A549 (cell line): ENCODE measurements around the gene SUGCT. TPM values are rescaled to one million over a fixed set of nuclear protein-coding genes. Genes with fewer than 3 reads are reported as not detected.

ENCODE experiments used
- ATAC-seq, 2 experiments: fragments of 200-7000 bp in 1 of 2; fragments of >200 bp in 1 of 2; cut with Nextera tagmentation in 1 of 2; cut with Tn5 transposase in 1 of 2; 3 replicates each; pipeline versions ENCODE4 v1.8.0 to v1.9.1; 2018 to 2020; ENCODE audit warnings: mild to moderate bottlenecking in 1 of 2, moderate library complexity in 1 of 2
- CTCF ChIA-PET: fragments of 300-600 bp; sonication (Branson Sonifier 250); formaldehyde crosslinking; extraction: SDS; loops from one replicate; lab custom pipeline; 2021; ENCODE audit warnings: antibody characterized with exemption, inconsistent platforms; lab: Yijun Ruan, JAX
- POLR2A ChIA-PET: fragments of 350-600 bp; formaldehyde crosslinking; extraction: SDS; loops from one replicate; lab custom pipeline; 2021; ENCODE audit warnings: antibody characterized with exemption, inconsistent platforms; lab: Yijun Ruan, JAX
- DNase-seq, 2 experiments: peaks; one replicate each; pipeline versions ENCODE4 v3.0.0 to v3.0.0-alpha.2; 2011 to 2016; ENCODE audit warnings: low read depth in 1 of 2, low spot score in 1 of 2
- FAIRE-seq: peaks from 2 replicates; lab custom pipeline; 2011; peaks lifted over from hg19 to GRCh38; lab: Jason Lieb, UNC
- H3K27ac ChIP-seq, 2 experiments: fragments of >200 bp; sonication (Bioruptor Twin); formaldehyde crosslinking; 3 replicates each; pipeline ENCODE4 v1.5.1; 2016 to 2017
- H3K4me1 ChIP-seq: fragments of >200 bp; sonication (Bioruptor Twin); formaldehyde crosslinking; 3 replicates; pipeline ENCODE4 v1.6.1; 2016
- H3K4me2 ChIP-seq: fragments of >200 bp; sonication (Bioruptor Twin); formaldehyde crosslinking; 3 replicates; pipeline ENCODE4 v1.6.1; 2016
- H3K4me3 ChIP-seq: fragments of >200 bp; sonication (Bioruptor Twin); formaldehyde crosslinking; 3 replicates; pipeline ENCODE4 v1.5.1; 2016
- H3K9me3 ChIP-seq: fragments of >200 bp; sonication (Bioruptor Twin); formaldehyde crosslinking; 3 replicates; pipeline ENCODE4 v1.6.1; 2016
- BCL3 ChIP-seq: fragments of >200 bp; sonication (Bioruptor Twin); formaldehyde crosslinking; IDR thresholded peaks from 3 replicates; pipeline ENCODE4 v1.6.1; 2016
- BHLHE40 ChIP-seq: IDR thresholded peaks from 2 replicates; pipeline ENCODE4 v1.6.1; 2012; ENCODE audit warnings: low read depth, low read length, inconsistent platforms
- CBX2 ChIP-seq: fragments of 200-600 bp; sonication (generic); IDR thresholded peaks from 2 replicates; pipeline ENCODE4 v1.6.1; 2016; ENCODE audit warnings: low read depth, mild to moderate bottlenecking, borderline replicate concordance
- CHD2 ChIP-seq: fragments of 150-350 bp; IDR thresholded peaks from 2 replicates; pipeline ENCODE4 v1.6.1; 2014; ENCODE audit warnings: low read length; ENCODE audit not compliant: partially characterized antibody
- CHD4 ChIP-seq: fragments of 200-600 bp; sonication (generic); IDR thresholded peaks from 2 replicates; pipeline ENCODE4 v1.6.1; 2016; ENCODE audit warnings: antibody characterized with exemption, mild to moderate bottlenecking, borderline replicate concordance
- E2F6 ChIP-seq: IDR thresholded peaks from 2 replicates; pipeline ENCODE4 v1.6.1; 2012; ENCODE audit warnings: low read depth, borderline replicate concordance
- EHMT2 ChIP-seq: fragments of 200-600 bp; sonication (generic); IDR thresholded peaks from 2 replicates; pipeline ENCODE4 v1.6.1; 2016; ENCODE audit warnings: antibody characterized with exemption, low read depth, mild to moderate bottlenecking, moderate library complexity
- EP300 ChIP-seq, 2 experiments: fragments of >200 bp; sonication (Bioruptor Twin); formaldehyde crosslinking; IDR thresholded peaks; 2 replicates in 1 of 2; 3 replicates in 1 of 2; pipeline ENCODE4 v1.6.1; 2016 to 2017
- ESRRA ChIP-seq: fragments of 150-350 bp; IDR thresholded peaks from 2 replicates; pipeline ENCODE4 v1.6.1; 2014; ENCODE audit warnings: mild to moderate bottlenecking, low read length, borderline replicate concordance
- FOSB ChIP-seq: fragments of 250-450 bp; sonication (Bioruptor Pico); IDR thresholded peaks from 2 replicates; pipeline ENCODE4 v1.5.0; 2020; ENCODE audit warnings: mild to moderate bottlenecking, moderate library complexity
- FOXS1 ChIP-seq: fragments of 250-450 bp; sonication (Bioruptor Pico); IDR thresholded peaks from 2 replicates; pipeline ENCODE4 v1.5.0; 2020; ENCODE audit warnings: mild to moderate bottlenecking, moderate library complexity
- GATA3 ChIP-seq: IDR thresholded peaks from 2 replicates; pipeline ENCODE4 v1.6.1; 2012; ENCODE audit warnings: borderline replicate concordance
- HDAC2 ChIP-seq: fragments of 200-600 bp; sonication (generic); IDR thresholded peaks from 2 replicates; pipeline ENCODE4 v1.6.1; 2016
- HOXA7 ChIP-seq: fragments of 250-450 bp; sonication (Bioruptor Pico); IDR thresholded peaks from 2 replicates; pipeline ENCODE4 v1.5.0; 2020; ENCODE audit warnings: mild to moderate bottlenecking, moderate library complexity
- JUNB ChIP-seq: fragments of >200 bp; sonication (Bioruptor Twin); formaldehyde crosslinking; IDR thresholded peaks from 2 replicates; pipeline ENCODE4 v1.6.1; 2016
- KDM1A ChIP-seq: fragments of 200-600 bp; sonication (generic); IDR thresholded peaks from 2 replicates; pipeline ENCODE4 v1.6.1; 2016; ENCODE audit warnings: low read depth, mild to moderate bottlenecking
- KDM5A ChIP-seq: fragments of 200-600 bp; sonication (generic); IDR thresholded peaks from 2 replicates; pipeline ENCODE4 v1.6.1; 2016; ENCODE audit warnings: antibody characterized with exemption, mild to moderate bottlenecking
- MAZ ChIP-seq: fragments of 150-350 bp; IDR thresholded peaks from 2 replicates; pipeline ENCODE4 v1.6.1; 2014; ENCODE audit warnings: antibody characterized with exemption, low read depth, low read length, borderline replicate concordance
- MYC ChIP-seq: IDR thresholded peaks from 2 replicates; pipeline ENCODE4 v1.6.1; 2012; ENCODE audit warnings: mild to moderate bottlenecking, inconsistent platforms, low read length, improper control_type of control experiment, borderline replicate concordance
- NFE2L2 ChIP-seq: fragments of 150-350 bp; conservative IDR thresholded peaks from 2 replicates; pipeline ENCODE4 v1.6.1; 2014; ENCODE audit warnings: low read length
- NR3C1 ChIP-seq: fragments of >200 bp; sonication (Bioruptor Twin); formaldehyde crosslinking; IDR thresholded peaks from 3 replicates; pipeline ENCODE4 v1.6.1; 2017
- PHF8 ChIP-seq: fragments of 200-600 bp; sonication (generic); IDR thresholded peaks from 2 replicates; pipeline ENCODE4 v1.6.1; 2016; ENCODE audit warnings: low read depth, mild to moderate bottlenecking, antibody characterized with exemption, moderate library complexity, borderline replicate concordance
- POLR2A ChIP-seq: IDR thresholded peaks from 2 replicates; pipeline ENCODE4 v1.6.1; 2012; ENCODE audit warnings: mild to moderate bottlenecking, low read length
- POLR2AphosphoS2 ChIP-seq: conservative IDR thresholded peaks from 2 replicates; pipeline ENCODE4 v1.6.1; 2012; ENCODE audit warnings: low read length, improper control_type of control experiment, inconsistent platforms
- RCOR1 ChIP-seq: fragments of 150-350 bp; IDR thresholded peaks from 2 replicates; pipeline ENCODE4 v1.6.1; 2014; ENCODE audit warnings: antibody characterized with exemption, low read length, low read depth
- RNF2 ChIP-seq: fragments of 200-600 bp; sonication (generic); IDR thresholded peaks from 2 replicates; pipeline ENCODE4 v1.6.1; 2016; ENCODE audit warnings: low read depth, mild to moderate bottlenecking, antibody characterized with exemption, moderate library complexity, borderline replicate concordance
- SMC3 ChIP-seq: fragments of >200 bp; sonication (Bioruptor Twin); formaldehyde crosslinking; IDR thresholded peaks from 3 replicates; pipeline ENCODE4 v1.6.1; 2018; ENCODE audit warnings: inconsistent platforms
- ZC3H11A ChIP-seq: fragments of 450-650 bp; IDR thresholded peaks from 2 replicates; pipeline ENCODE4 v1.6.1; 2014; ENCODE audit warnings: antibody characterized with exemption, mild to moderate bottlenecking
- ZFP36 ChIP-seq: fragments of 450-650 bp; IDR thresholded peaks from 2 replicates; pipeline ENCODE4 v1.6.1; 2014; ENCODE audit warnings: borderline replicate concordance; ENCODE audit not compliant: partially characterized antibody
- ZNF302 ChIP-seq: fragments of 250-450 bp; sonication (Bioruptor Pico); IDR thresholded peaks from 2 replicates; pipeline ENCODE4 v1.9.0; 2021; ENCODE audit warnings: inconsistent platforms, mild to moderate bottlenecking, moderate library complexity
- WGBS: methylation state at CpG from one replicate; pipeline ENCODE4 v1.1.6; 2017; ENCODE audit errors: missing lambda C conversion rate; 5-methylcytosine and 5-hydroxymethylcytosine counted together
- polyA plus RNA-seq, 4 experiments: library from polyadenylated mRNA; depleted of rRNA in 3 of 4; stranded (reverse); fragments of >200 nt; fragmentation: RNase III in 1 of 4; extraction: RNeasy Plus Mini Kit Qiagen cat#74134 plus additional on column Dnase treatment in 1 of 4; gene quantifications; 2 replicates in 3 of 4; 3 replicates in 1 of 4; pipeline ENCODE4 v1.2.3, GENCODE V29; 2011 to 2017
- TF ChIP-seq, protein P1 (sequence below): fragments of 150-350 bp; IDR thresholded peaks from 2 replicates; pipeline ENCODE4 v1.6.1; 2014; ENCODE audit warnings: low read depth, mild to moderate bottlenecking, low read length

SUGCT gene
- polyA plus RNA-seq, 2 of the 4 experiments (the other 2 are of a cell fraction) = 1.4 to 1.6 TPM

GRCh38 chr7:40757109-40757508, 622.3 kb downstream of the SUGCT start:
- no peak for FAIRE-seq
- 1% methylated on average over 4 of the region's 4 CpGs for WGBS
- ChIA-PET CTCF (no interaction called here), POLR2A (no interaction called here)
- no peak for DNase-seq
- no peaks in the 10 kb centered on the region for H3K4me1 ChIP-seq
- no peak overlapping the region for H3K27ac ChIP-seq
- no peak overlapping the region for H3K4me2 ChIP-seq
- ATAC-seq = no peak
- no peak overlapping the region for H3K4me3 ChIP-seq
- no peaks in the 10 kb centered on the region for H3K9me3 ChIP-seq
- no peak for TF ChIP-seq ZFP36
- TF ChIP-seq PHF8 = no peak
- TF ChIP-seq BHLHE40 = no peak
- no peak for TF ChIP-seq RCOR1
- no peak for TF ChIP-seq ZC3H11A
- TF ChIP-seq EP300 (IDR thresholded peaks at IDR 0.05) = no peak
- no peak for TF ChIP-seq ESRRA
- TF ChIP-seq MYC = no peak
- no peak for TF ChIP-seq RNF2
- TF ChIP-seq GATA3 = no peak
- no peak for TF ChIP-seq JUNB
- no peak for TF ChIP-seq EHMT2
- TF ChIP-seq NR3C1 = no peak
- no peak for TF ChIP-seq HDAC2
- no peak for TF ChIP-seq CHD4
- no peak for TF ChIP-seq E2F6
- no peak for TF ChIP-seq FOSB

DNA sequence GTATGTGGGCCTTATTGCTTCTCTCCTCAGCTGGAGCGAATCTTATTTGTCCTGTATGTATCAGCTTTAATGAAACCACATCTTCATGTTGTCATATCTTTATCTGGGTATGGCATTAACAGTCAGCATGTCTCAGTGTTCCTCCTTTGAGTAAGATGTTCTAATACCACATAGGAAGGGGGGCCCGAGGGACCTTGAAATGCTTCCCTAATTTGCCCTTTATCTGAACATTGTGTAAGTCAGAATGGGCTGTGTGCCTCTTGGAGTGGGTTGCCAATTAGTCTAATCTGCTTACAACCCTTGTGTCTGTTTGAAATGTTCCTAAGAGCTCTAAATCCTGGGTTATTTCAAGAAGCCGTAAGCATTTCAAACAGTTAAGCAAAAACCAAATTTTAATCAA, 623.8 kb downstream of the SUGCT start:
- no peak for FAIRE-seq
- ChIA-PET CTCF (no interaction called here), POLR2A (no interaction called here)
- 2% methylated on average over 3 of the region's 3 CpGs for WGBS
- Histone ChIP-seq H3K4me2 (no peak overlapping the region), H3K9me3 (no peaks in the 10 kb centered on the region), H3K4me3 (no peak overlapping the region), H3K4me1 (no peaks in the 10 kb centered on the region), H3K27ac (no peak overlapping the region)
- no peak for DNase-seq
- no peak for TF ChIP-seq KDM5A
- no peak for TF ChIP-seq POLR2AphosphoS2
- ATAC-seq = no peak

- no peak for DNase-seq
- POLR2A ChIA-PET = no interaction called here
- ATAC-seq = no peak
- CTCF ChIA-PET = no interaction called here
- no peak for FAIRE-seq
- H3K4me1 ChIP-seq = no peaks in the 10 kb centered on the region
- WGBS = 6% methylated on average over 5 of the region's 5 CpGs
- H3K4me2 ChIP-seq = no peak overlapping the region
- no peak for TF ChIP-seq HDAC2
- TF ChIP-seq CHD4 = no peak
- no peak for TF ChIP-seq CHD2
- TF ChIP-seq JUNB = no peak
- TF ChIP-seq CBX2 = no peak
- no peak for TF ChIP-seq BCL3
- no peak for TF ChIP-seq SMC3
- TF ChIP-seq, protein P1, sequence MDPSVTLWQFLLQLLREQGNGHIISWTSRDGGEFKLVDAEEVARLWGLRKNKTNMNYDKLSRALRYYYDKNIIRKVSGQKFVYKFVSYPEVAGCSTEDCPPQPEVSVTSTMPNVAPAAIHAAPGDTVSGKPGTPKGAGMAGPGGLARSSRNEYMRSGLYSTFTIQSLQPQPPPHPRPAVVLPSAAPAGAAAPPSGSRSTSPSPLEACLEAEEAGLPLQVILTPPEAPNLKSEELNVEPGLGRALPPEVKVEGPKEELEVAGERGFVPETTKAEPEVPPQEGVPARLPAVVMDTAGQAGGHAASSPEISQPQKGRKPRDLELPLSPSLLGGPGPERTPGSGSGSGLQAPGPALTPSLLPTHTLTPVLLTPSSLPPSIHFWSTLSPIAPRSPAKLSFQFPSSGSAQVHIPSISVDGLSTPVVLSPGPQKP = no peak
- TF ChIP-seq KDM1A = no peak
- TF ChIP-seq FOXS1 (CRISPR knock-in tag) = no peak
- TF ChIP-seq MYC = no peak
- no peak for TF ChIP-seq HOXA7 (CRISPR knock-in tag)
- no peak for TF ChIP-seq ZC3H11A
- TF ChIP-seq NFE2L2 = no peak
- TF ChIP-seq ZNF302 (CRISPR knock-in tag) = no peak
- TF ChIP-seq POLR2A = no peak
- TF ChIP-seq MAZ = no peak
- H3K9me3 ChIP-seq = no peaks in the 10 kb centered on the region
- no peak overlapping the region for H3K4me3 ChIP-seq
- H3K27ac ChIP-seq = no peak overlapping the region
Observed at GRCh38 chr7:40760293-40760964, 625.6 kb downstream of the SUGCT start.
